ENCODE results near the gene SPIRE1. TPM values are rescaled to one million over a fixed set of nuclear protein-coding genes. Genes with fewer than 3 reads are reported as not detected.

Gene SPIRE1
- total RNA-seq, 2 experiments from 2014 or later: 2.5 to 2.7 TPM

DNA sequence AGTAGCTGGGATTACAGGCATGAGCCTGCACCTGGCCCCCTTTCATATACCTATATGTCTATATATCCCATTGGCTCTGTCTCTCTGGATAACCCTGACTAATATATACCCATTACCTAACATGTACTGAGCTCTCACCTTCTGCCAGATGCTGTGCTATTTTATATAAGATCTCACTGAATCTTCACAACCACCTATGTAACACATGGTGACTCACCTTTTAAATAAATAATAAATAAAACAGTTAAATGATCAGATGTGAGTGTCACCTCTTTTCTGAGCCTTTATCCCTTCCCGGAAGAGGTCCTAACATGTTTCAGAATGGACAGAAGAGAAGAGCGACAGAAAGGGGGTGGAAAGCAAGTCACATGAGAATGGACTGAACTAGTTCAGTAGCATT is 123.1 kb downstream of the SPIRE1 start:
- Mint-ChIP-seq H3K4me3 (no peak overlapping the region), H3K27me3 (ENCODE audit: low read depth) (peaks cover 13% of the 10 kb centered on the region), H3K9me3 (ENCODE audit: insufficient read depth) (no peaks in the 10 kb centered on the region), H3K36me3 (ENCODE audit: low read depth) (no peaks in the 10 kb centered on the region), H3K27ac (no peak overlapping the region), H3K4me1 (ENCODE audit: low read depth) (no peaks in the 10 kb centered on the region)
- no peak for ATAC-seq
- DNase-seq: no peak
- POLR2A ChIA-PET: no interaction called here
- CTCF ChIA-PET: no interaction called here

DNA sequence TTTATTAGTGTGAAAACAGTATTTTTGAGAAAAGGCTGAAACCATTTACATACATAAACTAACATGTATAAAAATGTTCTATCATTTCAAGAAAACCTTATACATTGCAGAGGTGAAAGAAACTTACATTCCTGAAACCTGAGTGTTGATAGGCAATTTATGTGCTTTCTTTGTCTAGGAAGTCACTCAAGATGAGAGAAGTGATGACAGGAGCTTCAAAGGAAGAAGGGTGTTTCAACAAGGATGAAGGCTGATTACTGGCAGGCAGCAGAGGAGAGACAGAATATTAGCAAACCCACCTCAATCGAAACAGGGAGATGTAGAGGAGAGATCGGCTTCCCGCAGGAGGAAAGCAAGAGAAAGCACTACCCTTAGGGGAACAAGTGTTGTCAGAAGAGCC is 125.2 kb downstream of the SPIRE1 start:
- Mint-ChIP-seq H3K27ac (no peak overlapping the region), H3K36me3 (ENCODE audit: low read depth) (no peaks in the 10 kb centered on the region), H3K4me3 (no peak overlapping the region), H3K4me1 (ENCODE audit: low read depth) (no peaks in the 10 kb centered on the region), H3K27me3 (ENCODE audit: low read depth) (peaks cover 12% of the 10 kb centered on the region), H3K9me3 (ENCODE audit: insufficient read depth) (no peaks in the 10 kb centered on the region)
- ATAC-seq: no peak
- POLR2A ChIA-PET: no interaction called here
- CTCF ChIA-PET: interaction anchor here (1.4 kb wide), 1 partner anchor 138 kb away, joined by 3 read pairs; no protein-coding TSS in a partner anchor
- DNase-seq: no peak

DNA sequence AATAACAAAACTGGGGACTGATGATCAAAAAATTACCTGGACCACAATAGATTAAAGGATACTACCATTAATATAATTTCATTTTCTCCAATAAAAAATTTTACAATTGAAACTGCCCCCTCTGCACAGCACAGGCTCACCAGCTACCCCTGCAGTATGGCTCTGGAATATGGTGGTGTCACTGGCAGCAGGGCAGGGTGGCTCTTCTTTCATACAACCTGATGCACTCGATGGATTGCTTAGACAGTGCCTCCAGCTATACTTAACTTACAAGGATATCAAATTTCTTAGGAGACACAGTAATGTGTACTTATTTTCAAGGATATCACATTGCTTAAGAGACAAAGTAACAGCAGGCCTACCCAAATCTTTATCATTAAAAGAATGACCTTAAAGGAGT is 126.2 kb downstream of the SPIRE1 start:
- Mint-ChIP-seq H3K27me3 (ENCODE audit: low read depth) (peaks cover 12% of the 10 kb centered on the region), H3K36me3 (ENCODE audit: low read depth) (no peaks in the 10 kb centered on the region), H3K9me3 (ENCODE audit: insufficient read depth) (no peaks in the 10 kb centered on the region), H3K4me1 (ENCODE audit: low read depth) (no peaks in the 10 kb centered on the region), H3K27ac (no peak overlapping the region), H3K4me3 (no peak overlapping the region)
- CTCF ChIA-PET: interaction anchor here (1.0 to 1.4 kb wide), 2 partner anchors 55 to 137 kb away, joined by 3 read pairs; no protein-coding TSS in a partner anchor
- POLR2A ChIA-PET: no interaction called here
- DNase-seq (no peak), ATAC-seq (no peak)

DNA sequence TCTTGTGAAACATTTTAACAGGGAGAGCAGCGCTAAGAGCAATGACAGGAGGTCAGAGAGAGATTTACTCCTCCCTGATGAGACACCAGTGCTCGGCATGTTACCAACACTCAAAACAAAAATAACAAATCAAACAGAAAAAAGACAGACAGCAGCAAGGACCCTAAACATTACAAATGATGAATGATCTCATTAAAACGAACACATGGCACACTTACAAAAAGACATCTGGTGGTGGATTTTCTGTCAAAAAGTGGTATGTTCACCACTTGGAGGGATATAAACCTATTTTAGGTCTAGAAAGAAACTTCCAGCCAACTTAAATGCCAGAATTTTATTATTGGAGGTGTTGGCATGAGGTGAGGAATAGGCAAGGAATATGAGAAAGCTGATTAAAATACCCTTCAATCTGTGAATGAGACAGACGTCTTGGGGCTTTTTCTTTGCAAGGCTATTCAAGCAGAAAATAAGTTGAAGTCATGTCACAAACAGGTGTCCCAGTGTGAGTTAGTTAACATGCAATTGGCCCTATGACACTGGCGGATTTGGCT is 137.4 kb downstream of the SPIRE1 start:
- ChIA-PET POLR2A (no interaction called here), CTCF (no interaction called here)
- Mint-ChIP-seq H3K27me3 (ENCODE audit: low read depth) (peaks cover 18% of the 10 kb centered on the region), H3K36me3 (ENCODE audit: low read depth) (no peaks in the 10 kb centered on the region), H3K9me3 (ENCODE audit: insufficient read depth) (no peaks in the 10 kb centered on the region), H3K4me1 (ENCODE audit: low read depth) (no peaks in the 10 kb centered on the region), H3K27ac (no peak overlapping the region), H3K4me3 (no peak overlapping the region)
- ATAC-seq: no peak
- no peak for DNase-seq

DNA sequence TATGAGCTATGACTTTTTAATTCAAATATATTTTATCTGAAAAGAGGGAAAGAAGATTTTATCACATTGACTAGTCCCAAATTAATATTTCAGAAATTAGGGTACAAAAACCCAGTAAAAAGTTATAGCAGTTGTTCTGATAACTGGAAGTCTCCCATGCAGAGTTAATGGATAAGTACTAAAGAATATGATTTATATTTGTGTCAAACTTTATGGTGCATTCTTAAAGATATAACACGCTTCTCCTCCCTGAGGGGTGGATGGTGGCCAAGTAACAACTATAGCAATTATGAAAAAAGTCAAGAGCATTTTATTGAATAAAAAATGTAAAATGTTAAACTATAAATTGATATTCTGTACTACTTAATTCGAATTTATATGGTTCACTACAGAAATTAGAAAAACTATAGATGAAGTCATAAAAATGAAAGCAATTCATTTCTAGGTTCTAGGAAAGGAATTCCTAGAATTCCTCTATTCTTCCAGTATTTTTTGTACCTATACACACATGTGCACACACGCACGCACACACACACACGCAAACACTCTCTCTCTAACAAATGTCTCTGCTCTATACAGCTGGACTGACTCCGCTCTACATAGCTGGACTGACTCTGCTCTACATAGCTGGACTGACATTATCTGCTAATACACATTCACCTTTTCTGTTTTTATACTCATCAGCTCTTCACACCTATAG is 138.9 kb downstream of the SPIRE1 start:
- DNase-seq (no peak), ATAC-seq (no peak)
- CTCF ChIA-PET: no interaction called here
- Mint-ChIP-seq H3K36me3 (ENCODE audit: low read depth) (no peaks in the 10 kb centered on the region), H3K4me1 (ENCODE audit: low read depth) (no peaks in the 10 kb centered on the region), H3K27ac (no peak overlapping the region), H3K9me3 (ENCODE audit: insufficient read depth) (no peaks in the 10 kb centered on the region), H3K27me3 (ENCODE audit: low read depth) (peaks cover 20% of the 10 kb centered on the region), H3K4me3 (no peak overlapping the region)
- POLR2A ChIA-PET: no interaction called here

DNA sequence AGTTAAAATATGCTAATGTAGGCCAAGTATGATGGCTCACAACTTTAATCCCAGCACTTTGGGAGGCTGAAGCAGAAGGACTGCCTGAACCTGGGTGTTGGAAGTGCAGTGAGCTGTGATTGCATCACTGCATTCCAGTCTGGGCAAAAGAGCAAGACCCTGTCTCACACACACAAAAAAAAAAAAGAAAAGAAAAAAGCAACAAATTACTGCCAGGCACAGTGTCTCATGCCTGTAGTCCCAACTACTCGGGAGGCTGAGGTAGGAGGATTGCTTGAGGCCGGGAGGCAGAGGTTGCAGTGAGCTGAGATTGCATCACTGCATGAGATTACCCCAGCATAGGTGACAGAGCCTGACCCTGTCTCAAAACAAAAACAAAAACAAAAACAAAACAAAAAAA is 139.6 kb downstream of the SPIRE1 start:
- ChIA-PET POLR2A (no interaction called here), CTCF (no interaction called here)
- no peak for ATAC-seq
- H3K27me3 Mint-ChIP-seq (ENCODE audit: low read depth): peaks cover 21% of the 10 kb centered on the region
- H3K36me3 Mint-ChIP-seq (ENCODE audit: low read depth): no peaks in the 10 kb centered on the region
- H3K4me3 Mint-ChIP-seq: no peak overlapping the region
- no peak for DNase-seq
- no peaks in the 10 kb centered on the region for H3K9me3 Mint-ChIP-seq (ENCODE audit: insufficient read depth)
- H3K27ac Mint-ChIP-seq: no peak overlapping the region
- no peaks in the 10 kb centered on the region for H3K4me1 Mint-ChIP-seq (ENCODE audit: low read depth)

DNA sequence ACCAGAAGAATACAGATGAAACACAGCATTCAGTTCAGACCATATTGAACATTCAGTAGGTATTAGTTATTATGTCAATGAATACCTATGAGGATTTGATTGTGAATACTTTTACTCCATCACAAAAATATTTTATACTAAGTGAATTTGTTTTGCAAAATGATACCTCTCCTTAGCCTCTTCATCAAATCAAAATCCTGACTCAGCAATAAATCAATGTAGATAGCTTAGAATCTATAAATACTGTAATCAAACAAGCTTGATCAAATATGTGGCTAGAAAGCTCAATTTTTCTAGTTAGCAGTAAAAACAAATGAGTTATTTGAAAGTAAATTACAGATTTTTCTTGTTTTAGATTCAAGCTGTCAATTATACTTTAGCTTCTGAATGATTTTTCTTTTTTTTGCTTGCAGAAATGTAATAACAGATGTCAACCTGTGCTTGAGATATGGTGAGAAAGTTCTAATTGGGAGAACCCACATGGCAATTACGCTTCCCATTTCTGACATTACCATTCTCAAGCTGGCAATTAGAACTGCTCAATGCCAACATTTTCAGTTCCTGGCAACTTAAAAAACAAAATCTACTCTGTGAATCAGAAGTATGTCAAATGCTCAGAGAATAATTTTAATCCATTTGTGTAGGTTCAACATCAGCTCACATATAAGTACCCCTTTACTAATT is 140.6 kb downstream of the SPIRE1 start:
- H3K4me3 Mint-ChIP-seq: no peak overlapping the region
- no peak overlapping the region for H3K27ac Mint-ChIP-seq
- ChIA-PET CTCF (interaction anchor here (1.4 kb wide), 1 partner anchor 109 kb away, joined by 3 read pairs; the partner anchor contains the start of gene PRELID3A), POLR2A (no interaction called here)
- ATAC-seq (no peak), DNase-seq (no peak)
- H3K9me3 Mint-ChIP-seq (ENCODE audit: insufficient read depth): no peaks in the 10 kb centered on the region
- H3K36me3 Mint-ChIP-seq (ENCODE audit: low read depth): no peaks in the 10 kb centered on the region
- H3K4me1 Mint-ChIP-seq (ENCODE audit: low read depth): no peaks in the 10 kb centered on the region
- peaks cover 22% of the 10 kb centered on the region for H3K27me3 Mint-ChIP-seq (ENCODE audit: low read depth)

DNA sequence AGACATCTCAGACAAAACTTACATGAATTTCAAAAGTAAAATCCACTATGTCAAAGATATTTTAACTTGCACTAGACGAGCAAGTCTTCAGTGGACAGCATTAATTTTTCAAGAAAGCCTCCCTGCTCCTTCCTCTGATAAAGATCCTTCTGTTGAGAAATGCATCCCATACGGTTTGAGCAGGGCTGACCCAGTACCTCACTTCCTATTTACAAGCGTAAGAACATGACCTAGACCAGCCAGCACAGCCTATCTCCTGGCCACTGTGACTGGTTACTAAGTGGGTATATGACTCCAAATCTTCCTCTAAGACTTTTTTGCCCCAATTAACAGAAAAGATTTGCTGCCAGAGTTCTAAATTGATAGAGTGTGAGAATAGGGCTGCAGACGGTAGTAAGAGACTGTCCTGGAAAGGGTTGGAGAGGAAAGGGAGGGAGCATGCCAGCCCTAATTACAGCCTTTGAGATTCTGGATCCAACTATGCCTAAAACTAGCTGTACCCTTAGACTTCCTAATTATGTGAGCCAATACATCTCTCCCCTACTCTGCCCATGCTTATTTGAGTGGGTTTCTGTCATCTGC is 141.8 kb downstream of the SPIRE1 start:
- Mint-ChIP-seq H3K27ac (no peak overlapping the region), H3K4me3 (no peak overlapping the region), H3K36me3 (ENCODE audit: low read depth) (no peaks in the 10 kb centered on the region), H3K9me3 (ENCODE audit: insufficient read depth) (no peaks in the 10 kb centered on the region), H3K27me3 (ENCODE audit: low read depth) (peaks cover 19% of the 10 kb centered on the region), H3K4me1 (ENCODE audit: low read depth) (no peaks in the 10 kb centered on the region)
- ATAC-seq (no peak), DNase-seq (no peak)
- ChIA-PET CTCF (no interaction called here), POLR2A (no interaction called here)

DNA sequence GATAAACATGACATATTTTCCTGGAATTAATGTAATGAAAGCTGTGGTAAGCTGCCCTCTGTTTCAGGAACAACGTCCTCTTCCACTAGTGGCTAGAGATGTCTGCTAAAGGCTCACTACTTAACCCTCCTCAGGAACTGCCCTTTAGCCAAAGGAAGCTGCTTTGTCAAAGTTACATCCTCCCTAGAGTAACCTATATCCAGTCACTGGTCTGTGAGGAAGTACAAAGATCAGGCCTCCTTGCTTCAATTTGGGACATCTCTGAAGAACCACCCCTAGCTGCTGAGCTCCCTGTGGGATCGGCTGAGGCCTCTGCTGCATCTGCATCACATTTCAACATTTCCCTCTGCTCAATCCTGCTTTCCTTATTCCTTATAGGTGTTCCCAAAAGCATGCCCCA is 142.4 kb downstream of the SPIRE1 start:
- CTCF ChIA-PET: no interaction called here

DNA sequence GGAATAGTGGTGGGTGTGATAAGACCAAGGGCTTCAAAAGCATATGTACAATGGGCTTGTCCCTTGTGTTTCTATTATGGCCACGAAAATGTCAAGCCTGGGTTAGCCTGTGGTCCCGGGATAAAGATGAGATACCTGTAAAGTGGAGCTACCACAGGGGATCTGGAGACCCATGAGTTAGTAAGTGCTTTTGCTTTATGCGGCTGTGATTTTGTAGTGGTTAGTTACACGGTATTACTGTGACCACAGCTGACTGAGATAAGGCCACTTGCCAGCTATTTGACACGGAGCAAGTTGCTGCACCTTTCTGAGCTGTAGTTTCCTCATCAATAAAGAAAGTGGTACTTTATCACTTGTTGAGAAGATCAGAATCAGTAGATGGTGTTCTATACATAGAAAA is 150.9 kb downstream of the SPIRE1 start:
- Mint-ChIP-seq H3K9me3 (ENCODE audit: insufficient read depth) (no peaks in the 10 kb centered on the region), H3K27ac (no peak overlapping the region), H3K4me1 (ENCODE audit: low read depth) (no peaks in the 10 kb centered on the region), H3K27me3 (ENCODE audit: low read depth) (no peaks in the 10 kb centered on the region), H3K4me3 (no peak overlapping the region), H3K36me3 (ENCODE audit: low read depth) (no peaks in the 10 kb centered on the region)
- no peak for DNase-seq
- ChIA-PET CTCF (no interaction called here), POLR2A (no interaction called here)
- no peak for ATAC-seq

More for the DNA sequence above, 142.4 kb downstream of the SPIRE1 start:
- peaks cover 17% of the 10 kb centered on the region for H3K27me3 Mint-ChIP-seq (ENCODE audit: low read depth)
- no peak overlapping the region for H3K27ac Mint-ChIP-seq
- DNase-seq: no peak
- POLR2A ChIA-PET: interaction anchor here (0.6 kb wide), 1 partner anchor 30 kb away, joined by 4 read pairs; no protein-coding TSS in a partner anchor
- ATAC-seq: no peak
- no peaks in the 10 kb centered on the region for H3K36me3 Mint-ChIP-seq (ENCODE audit: low read depth)
- H3K4me3 Mint-ChIP-seq: no peak overlapping the region
- H3K4me1 Mint-ChIP-seq (ENCODE audit: low read depth): no peaks in the 10 kb centered on the region
- no peaks in the 10 kb centered on the region for H3K9me3 Mint-ChIP-seq (ENCODE audit: insufficient read depth)

DNA sequence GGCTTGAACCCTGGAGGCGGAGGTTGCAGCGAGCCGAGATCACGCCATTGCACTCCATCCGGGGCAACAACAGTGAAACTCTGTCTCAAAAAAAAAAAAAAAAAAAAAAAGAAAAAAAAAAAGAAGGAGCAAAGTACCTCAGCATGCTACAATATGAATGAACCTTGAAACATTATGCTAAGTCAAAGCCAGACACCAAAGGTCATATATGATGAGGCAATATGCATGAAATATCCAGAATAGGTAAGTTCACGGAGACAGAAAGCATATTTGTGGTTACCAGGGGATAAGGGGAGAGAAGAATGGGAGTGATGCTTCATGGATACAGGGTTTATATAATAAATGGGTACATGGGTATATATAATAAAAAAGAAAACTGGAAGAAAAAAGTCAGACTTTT is 156.9 kb downstream of the SPIRE1 start:
- Mint-ChIP-seq H3K9me3 (ENCODE audit: insufficient read depth) (no peaks in the 10 kb centered on the region), H3K4me1 (ENCODE audit: low read depth) (no peaks in the 10 kb centered on the region), H3K36me3 (ENCODE audit: low read depth) (no peaks in the 10 kb centered on the region), H3K27me3 (ENCODE audit: low read depth) (no peaks in the 10 kb centered on the region), H3K4me3 (no peak overlapping the region), H3K27ac (no peak overlapping the region)
- DNase-seq: no peak
- ChIA-PET POLR2A (no interaction called here), CTCF (no interaction called here)
- no peak for ATAC-seq

DNA sequence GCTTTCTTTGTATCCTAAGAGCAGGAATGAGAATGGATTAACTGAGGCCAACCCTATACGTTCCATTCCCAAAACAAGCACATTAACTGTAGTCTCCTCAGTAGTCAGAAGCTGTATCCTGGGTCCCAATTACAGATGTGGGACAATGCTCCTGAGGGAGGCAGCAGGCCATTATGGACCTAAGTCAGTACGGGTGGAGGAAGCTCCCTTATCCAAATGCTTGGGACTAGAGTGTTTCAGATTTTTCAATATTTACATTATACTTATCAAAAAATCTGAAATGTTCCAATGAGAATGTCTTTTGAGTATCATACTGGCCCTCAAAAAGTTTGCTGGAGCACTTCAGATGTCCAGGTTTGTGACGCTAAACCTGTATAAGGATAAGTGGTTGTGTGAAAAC is 160.1 kb downstream of the SPIRE1 start:
- Mint-ChIP-seq H3K9me3 (ENCODE audit: insufficient read depth) (no peaks in the 10 kb centered on the region), H3K4me3 (no peak overlapping the region), H3K36me3 (ENCODE audit: low read depth) (no peaks in the 10 kb centered on the region), H3K27me3 (ENCODE audit: low read depth) (no peaks in the 10 kb centered on the region), H3K4me1 (ENCODE audit: low read depth) (no peaks in the 10 kb centered on the region), H3K27ac (no peak overlapping the region)
- ATAC-seq (no peak), DNase-seq (no peak)
- CTCF ChIA-PET: no interaction called here
- POLR2A ChIA-PET: no interaction called here
